Cardiac muscle cell (in vitro differentiated cells and primary cell): Measurements from ENCODE around the gene LRRC8B. TPM values are rescaled to one million over a fixed set of nuclear protein-coding genes. Genes with fewer than 3 reads are reported as not detected.

Source experiments
- DNase-seq, 2 donors: peaks; one replicate each; pipeline versions ENCODE4 v3.0.0 to v3.0.0-alpha.2; 2010 to 2017; ENCODE audit warnings: low read depth in 1 of 2, low spot score in 1 of 2
- H3K27ac ChIP-seq: fragments of 200-600 bp; sonication (generic); 2 replicates; pipeline ENCODE4 v1.5.1; 2016
- H3K27me3 ChIP-seq: fragments of 200-600 bp; sonication (generic); 2 replicates; pipeline ENCODE4 v1.6.0; 2016; ENCODE audit warnings: control low read depth
- H3K36me3 ChIP-seq: fragments of 200-600 bp; sonication (generic); 2 replicates; pipeline ENCODE4 v1.5.1; 2016; ENCODE audit warnings: control low read depth
- H3K4me1 ChIP-seq: fragments of 200-600 bp; sonication (generic); 2 replicates; pipeline ENCODE4 v1.8.1; 2017; ENCODE audit warnings: low read depth, mild to moderate bottlenecking, mixed run types
- H3K4me3 ChIP-seq: fragments of 200-600 bp; sonication (generic); 2 replicates; pipeline ENCODE4 v1.5.1; 2016; ENCODE audit warnings: mild to moderate bottlenecking
- H3K9me3 ChIP-seq: fragments of 200-600 bp; sonication (generic); 2 replicates; pipeline ENCODE4 v1.5.1; 2017; ENCODE audit warnings: low read depth, mild to moderate bottlenecking, control low read depth
- polyA plus RNA-seq: library from polyadenylated mRNA; unstranded; fragments of >200 nt; fragmentation: Nextera tagmentation; extraction: Ambion mirVana; gene quantifications from 2 replicates; pipeline ENCODE4 v1.2.1, GENCODE V29; 2016
- total RNA-seq: library from RNA; depleted of rRNA; stranded (reverse); fragments of >200 nt; gene quantifications from 2 replicates; pipeline ENCODE4 v1.2.3, GENCODE V29; 2016
- TF ChIP-seq, protein P1 (sequence below): IDR thresholded peaks from 2 replicates; pipeline ENCODE4 v1.5.1; 2012; ENCODE audit warnings: low read depth, mild to moderate bottlenecking, low read length

LRRC8B gene
- total and polyA plus RNA-seq, 2 experiments from 2014 or later: 6.0 to 6.6 TPM

DNA sequence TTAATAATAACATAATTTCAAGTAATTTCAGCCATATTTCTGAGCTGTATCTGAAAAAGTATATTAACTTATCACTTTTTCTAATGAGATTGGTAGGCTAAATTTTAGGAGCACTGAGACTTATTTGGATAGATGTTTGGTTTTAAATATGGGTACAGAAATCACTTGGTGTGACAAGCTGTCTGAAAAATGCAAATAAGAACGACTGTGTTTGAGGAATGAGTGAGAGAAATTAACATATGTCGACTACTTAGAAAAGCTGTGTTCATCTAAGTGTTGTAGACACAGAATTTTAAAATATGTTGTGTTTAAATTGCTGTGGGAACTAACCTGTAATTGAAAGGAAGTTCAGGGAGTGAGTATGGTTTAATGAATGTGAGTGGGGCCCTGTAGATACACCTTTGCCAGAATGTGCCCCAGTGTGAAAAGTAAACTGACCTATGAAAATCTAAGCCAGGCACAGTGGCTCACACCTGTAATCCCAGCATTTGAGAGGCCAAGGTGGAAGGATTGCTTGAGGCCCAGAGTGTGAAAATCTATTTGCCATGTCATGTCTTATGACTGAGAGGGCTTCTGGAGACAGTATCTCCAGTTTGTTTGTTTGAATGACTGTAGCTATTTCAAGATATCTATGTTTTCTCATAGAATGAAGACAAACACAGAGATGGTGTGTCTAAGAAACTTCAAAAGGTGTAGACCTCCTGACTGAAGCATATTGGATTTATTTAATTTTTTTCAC, 54.5 kb downstream of the LRRC8B start:
- Histone ChIP-seq H3K27me3 (no peaks in the 10 kb centered on the region), H3K4me3 (no peak overlapping the region), H3K27ac (no peak overlapping the region), H3K36me3 (peaks cover 3% of the 10 kb centered on the region), H3K4me1 (no peaks in the 10 kb centered on the region), H3K9me3 (no peaks in the 10 kb centered on the region)
- no peak for DNase-seq
- TF ChIP-seq, protein P1, sequence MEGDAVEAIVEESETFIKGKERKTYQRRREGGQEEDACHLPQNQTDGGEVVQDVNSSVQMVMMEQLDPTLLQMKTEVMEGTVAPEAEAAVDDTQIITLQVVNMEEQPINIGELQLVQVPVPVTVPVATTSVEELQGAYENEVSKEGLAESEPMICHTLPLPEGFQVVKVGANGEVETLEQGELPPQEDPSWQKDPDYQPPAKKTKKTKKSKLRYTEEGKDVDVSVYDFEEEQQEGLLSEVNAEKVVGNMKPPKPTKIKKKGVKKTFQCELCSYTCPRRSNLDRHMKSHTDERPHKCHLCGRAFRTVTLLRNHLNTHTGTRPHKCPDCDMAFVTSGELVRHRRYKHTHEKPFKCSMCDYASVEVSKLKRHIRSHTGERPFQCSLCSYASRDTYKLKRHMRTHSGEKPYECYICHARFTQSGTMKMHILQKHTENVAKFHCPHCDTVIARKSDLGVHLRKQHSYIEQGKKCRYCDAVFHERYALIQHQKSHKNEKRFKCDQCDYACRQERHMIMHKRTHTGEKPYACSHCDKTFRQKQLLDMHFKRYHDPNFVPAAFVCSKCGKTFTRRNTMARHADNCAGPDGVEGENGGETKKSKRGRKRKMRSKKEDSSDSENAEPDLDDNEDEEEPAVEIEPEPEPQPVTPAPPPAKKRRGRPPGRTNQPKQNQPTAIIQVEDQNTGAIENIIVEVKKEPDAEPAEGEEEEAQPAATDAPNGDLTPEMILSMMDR: no peak

DNA sequence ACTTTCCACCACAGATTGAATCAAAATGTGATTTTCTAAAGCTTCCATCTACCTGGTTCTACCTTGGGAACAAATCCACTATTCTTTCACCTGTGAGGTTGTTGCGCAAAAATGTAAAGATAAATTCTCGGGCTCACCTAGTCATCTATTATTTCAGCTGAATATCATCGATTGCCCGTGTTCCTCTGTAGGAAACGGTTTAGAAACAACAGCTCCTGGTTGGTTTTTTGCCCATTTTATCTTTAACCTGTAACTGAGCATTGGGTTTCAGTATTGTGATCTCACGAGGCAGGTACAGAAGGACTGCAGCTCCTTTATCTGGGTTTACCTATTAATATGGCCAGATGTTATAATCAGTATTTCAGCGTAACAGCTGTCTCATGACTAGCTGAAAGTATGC, 55.4 kb downstream of the LRRC8B start:
- Histone ChIP-seq H3K4me1 (no peaks in the 10 kb centered on the region), H3K36me3 (peaks cover 3% of the 10 kb centered on the region), H3K27ac (no peak overlapping the region), H3K27me3 (no peaks in the 10 kb centered on the region), H3K9me3 (no peaks in the 10 kb centered on the region), H3K4me3 (no peak overlapping the region)
- no peak for DNase-seq
- TF ChIP-seq, protein P1: no peak

DNA sequence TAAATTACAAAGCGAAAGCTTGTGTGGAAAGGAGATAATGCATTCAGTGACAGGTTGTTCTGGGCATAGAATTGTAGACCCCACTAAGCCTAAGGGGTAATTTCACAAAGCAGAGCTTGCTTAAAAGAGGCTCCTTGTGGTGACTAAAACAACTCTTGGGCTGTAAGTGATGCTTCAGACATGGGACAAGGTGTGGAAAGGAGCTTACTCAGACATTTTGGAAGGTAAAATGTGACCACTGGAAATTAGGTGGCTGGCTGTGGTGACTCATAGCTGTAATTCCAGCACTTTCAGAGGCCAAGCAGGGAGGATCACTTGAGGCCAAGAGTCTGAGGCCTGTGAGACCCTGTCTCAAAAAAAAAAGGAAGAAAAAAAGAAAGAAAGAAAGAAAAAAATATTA, 57.2 kb downstream of the LRRC8B start:
- TF ChIP-seq, protein P1: no peak
- DNase-seq: no peak

DNA sequence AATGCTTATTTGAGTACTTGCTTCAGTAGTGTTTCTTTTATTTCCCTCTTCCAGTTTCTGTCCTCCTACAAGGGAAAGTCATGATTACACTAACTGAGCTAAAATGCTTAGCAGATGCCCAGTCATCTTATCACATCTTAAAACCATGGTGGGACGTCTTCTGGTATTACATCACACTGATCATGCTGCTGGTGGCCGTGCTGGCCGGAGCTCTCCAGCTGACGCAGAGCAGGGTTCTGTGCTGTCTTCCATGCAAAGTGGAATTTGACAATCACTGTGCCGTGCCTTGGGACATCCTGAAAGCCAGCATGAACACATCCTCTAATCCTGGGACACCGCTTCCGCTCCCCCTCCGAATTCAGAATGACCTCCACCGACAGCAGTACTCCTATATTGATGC, 57.9 kb downstream of the LRRC8B start:
- TF ChIP-seq, protein P1: no peak
- H3K27ac ChIP-seq: no peak overlapping the region
- no peaks in the 10 kb centered on the region for H3K27me3 ChIP-seq
- no peaks in the 10 kb centered on the region for H3K4me1 ChIP-seq
- H3K9me3 ChIP-seq: no peaks in the 10 kb centered on the region
- no peak for DNase-seq
- H3K36me3 ChIP-seq: peaks cover 3% of the 10 kb centered on the region
- no peak overlapping the region for H3K4me3 ChIP-seq

More for the DNA sequence above, 57.2 kb downstream of the LRRC8B start:
- Histone ChIP-seq H3K4me1 (no peaks in the 10 kb centered on the region), H3K4me3 (no peak overlapping the region), H3K36me3 (peaks cover 3% of the 10 kb centered on the region), H3K9me3 (no peaks in the 10 kb centered on the region), H3K27me3 (no peaks in the 10 kb centered on the region), H3K27ac (no peak overlapping the region)

DNA sequence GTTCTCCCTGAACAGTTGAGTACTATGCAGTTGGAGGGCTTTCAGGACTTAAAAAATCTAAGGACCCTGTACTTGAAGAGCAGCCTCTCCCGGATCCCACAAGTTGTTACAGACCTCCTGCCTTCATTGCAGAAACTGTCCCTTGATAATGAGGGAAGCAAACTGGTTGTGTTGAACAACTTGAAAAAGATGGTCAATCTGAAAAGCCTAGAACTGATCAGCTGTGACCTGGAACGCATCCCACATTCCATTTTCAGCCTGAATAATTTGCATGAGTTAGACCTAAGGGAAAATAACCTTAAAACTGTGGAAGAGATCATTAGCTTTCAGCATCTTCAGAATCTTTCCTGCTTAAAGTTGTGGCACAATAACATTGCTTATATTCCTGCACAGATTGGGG, 59.6 kb downstream of the LRRC8B start:
- Histone ChIP-seq H3K27me3 (no peaks in the 10 kb centered on the region), H3K4me1 (no peaks in the 10 kb centered on the region), H3K9me3 (no peaks in the 10 kb centered on the region), H3K4me3 (no peak overlapping the region), H3K36me3 (peaks cover 3% of the 10 kb centered on the region), H3K27ac (no peak overlapping the region)
- DNase-seq: no peak
- TF ChIP-seq, protein P1: no peak
